Measurements from ENCODE around the gene GFRAL.

Gene GFRAL

DNA sequence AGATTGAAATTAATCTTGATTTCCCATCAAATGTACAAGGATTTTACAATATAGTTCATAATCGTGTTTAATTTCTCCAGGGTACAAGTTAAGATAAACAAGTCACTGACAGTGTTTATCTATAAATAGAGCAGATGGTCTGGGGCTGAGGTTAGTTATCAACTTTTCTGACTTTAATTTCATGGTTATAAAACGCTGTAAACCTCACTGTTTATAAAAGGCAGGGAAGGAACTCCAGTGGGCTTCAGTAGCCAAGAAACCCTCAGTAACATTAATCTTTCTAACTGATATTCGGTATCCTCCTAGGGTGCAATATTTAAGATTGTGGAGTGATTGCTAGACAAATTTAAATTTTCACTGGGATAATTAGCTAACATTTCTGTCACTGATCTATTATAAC, 68.6 kb downstream of the GFRAL start:
- H3K9me2 ChIP-seq (replicated peaks; ENCODE audit: low read depth, low read length) = no peaks in the 10 kb centered on the region
- no peaks in the 10 kb centered on the region for H3K36me3 ChIP-seq (ENCODE audit: insufficient read depth, low read length)
- no peak overlapping the region for H3K9ac ChIP-seq (ENCODE audit: low read depth, low read length, poor library complexity, severe bottlenecking)
- no peaks in the 10 kb centered on the region for H3F3A ChIP-seq (ENCODE audit: low read depth)
- no peaks in the 10 kb centered on the region for H3K4me1 ChIP-seq (ENCODE audit: insufficient read depth, low read length, poor library complexity, severe bottlenecking)
- H3K79me2 ChIP-seq (ENCODE audit: insufficient read depth, low read length) = no peaks in the 10 kb centered on the region
- H3K4me2 ChIP-seq (ENCODE audit: low read depth, low read length, poor library complexity, severe bottlenecking) = no peak overlapping the region
- H3K4me3 ChIP-seq (ENCODE audit: low read length, poor library complexity, severe bottlenecking) = no peak overlapping the region
- no peak overlapping the region for H2AFZ ChIP-seq (ENCODE audit: low read length)
- no peak for TF ChIP-seq EZH2phosphoT487 (IDR thresholded peaks at IDR 0.05; ENCODE audit: borderline replicate concordance)
- TF ChIP-seq, protein P1, sequence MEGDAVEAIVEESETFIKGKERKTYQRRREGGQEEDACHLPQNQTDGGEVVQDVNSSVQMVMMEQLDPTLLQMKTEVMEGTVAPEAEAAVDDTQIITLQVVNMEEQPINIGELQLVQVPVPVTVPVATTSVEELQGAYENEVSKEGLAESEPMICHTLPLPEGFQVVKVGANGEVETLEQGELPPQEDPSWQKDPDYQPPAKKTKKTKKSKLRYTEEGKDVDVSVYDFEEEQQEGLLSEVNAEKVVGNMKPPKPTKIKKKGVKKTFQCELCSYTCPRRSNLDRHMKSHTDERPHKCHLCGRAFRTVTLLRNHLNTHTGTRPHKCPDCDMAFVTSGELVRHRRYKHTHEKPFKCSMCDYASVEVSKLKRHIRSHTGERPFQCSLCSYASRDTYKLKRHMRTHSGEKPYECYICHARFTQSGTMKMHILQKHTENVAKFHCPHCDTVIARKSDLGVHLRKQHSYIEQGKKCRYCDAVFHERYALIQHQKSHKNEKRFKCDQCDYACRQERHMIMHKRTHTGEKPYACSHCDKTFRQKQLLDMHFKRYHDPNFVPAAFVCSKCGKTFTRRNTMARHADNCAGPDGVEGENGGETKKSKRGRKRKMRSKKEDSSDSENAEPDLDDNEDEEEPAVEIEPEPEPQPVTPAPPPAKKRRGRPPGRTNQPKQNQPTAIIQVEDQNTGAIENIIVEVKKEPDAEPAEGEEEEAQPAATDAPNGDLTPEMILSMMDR (conservative IDR thresholded peaks at IDR 0.05; ENCODE audit: low read length) = no peak
- H4K20me1 ChIP-seq (ENCODE audit: insufficient read depth, low read length, poor library complexity, severe bottlenecking) = no peaks in the 10 kb centered on the region
- H3K9me3 ChIP-seq (ENCODE audit: insufficient read depth, low read depth, low read length) = no peaks in the 10 kb centered on the region
- no peaks in the 10 kb centered on the region for H3K27me3 ChIP-seq (ENCODE audit: insufficient read depth, low read length, poor library complexity, severe bottlenecking)

DNA sequence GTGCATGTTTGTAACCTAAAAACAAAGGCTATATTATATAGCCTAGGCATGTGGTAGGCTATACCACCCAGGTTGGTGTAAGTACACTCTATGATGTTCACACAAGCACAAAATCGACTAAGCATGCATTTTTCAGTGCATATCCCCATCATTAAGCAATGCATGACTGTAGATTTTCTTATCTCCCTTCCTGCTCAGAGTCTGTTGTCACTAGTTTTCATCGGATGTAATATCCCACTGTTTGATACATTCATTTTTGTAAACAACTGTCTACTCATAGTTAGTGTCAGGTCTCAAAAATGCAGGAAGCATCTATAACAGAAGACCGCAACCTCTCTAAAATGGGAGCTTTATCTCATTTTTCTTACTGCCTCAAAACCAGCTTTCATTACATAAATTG, 70.7 kb downstream of the GFRAL start:
- Histone ChIP-seq H3K4me3 (ENCODE audit: low read length, poor library complexity, severe bottlenecking) (no peak overlapping the region), H3K4me2 (ENCODE audit: low read depth, low read length, poor library complexity, severe bottlenecking) (no peak overlapping the region), H3K9ac (ENCODE audit: low read depth, low read length, poor library complexity, severe bottlenecking) (no peak overlapping the region), H3K9me3 (ENCODE audit: insufficient read depth, low read depth, low read length) (no peaks in the 10 kb centered on the region), H3K79me2 (ENCODE audit: insufficient read depth, low read length) (no peaks in the 10 kb centered on the region), H2AFZ (ENCODE audit: low read length) (no peak overlapping the region), H4K20me1 (ENCODE audit: insufficient read depth, low read length, poor library complexity, severe bottlenecking) (no peaks in the 10 kb centered on the region), H3K4me1 (ENCODE audit: insufficient read depth, low read length, poor library complexity, severe bottlenecking) (no peaks in the 10 kb centered on the region), H3K36me3 (ENCODE audit: insufficient read depth, low read length) (no peaks in the 10 kb centered on the region), H3K27me3 (ENCODE audit: insufficient read depth, low read length, poor library complexity, severe bottlenecking) (no peaks in the 10 kb centered on the region), H3K9me2 (replicated peaks; ENCODE audit: low read depth, low read length) (no peaks in the 10 kb centered on the region), H3F3A (ENCODE audit: low read depth) (no peaks in the 10 kb centered on the region)
- TF ChIP-seq EZH2phosphoT487 (IDR thresholded peaks at IDR 0.05; ENCODE audit: borderline replicate concordance) = no peak
- TF ChIP-seq, protein P1 (conservative IDR thresholded peaks at IDR 0.05; ENCODE audit: low read length) = no peak

DNA sequence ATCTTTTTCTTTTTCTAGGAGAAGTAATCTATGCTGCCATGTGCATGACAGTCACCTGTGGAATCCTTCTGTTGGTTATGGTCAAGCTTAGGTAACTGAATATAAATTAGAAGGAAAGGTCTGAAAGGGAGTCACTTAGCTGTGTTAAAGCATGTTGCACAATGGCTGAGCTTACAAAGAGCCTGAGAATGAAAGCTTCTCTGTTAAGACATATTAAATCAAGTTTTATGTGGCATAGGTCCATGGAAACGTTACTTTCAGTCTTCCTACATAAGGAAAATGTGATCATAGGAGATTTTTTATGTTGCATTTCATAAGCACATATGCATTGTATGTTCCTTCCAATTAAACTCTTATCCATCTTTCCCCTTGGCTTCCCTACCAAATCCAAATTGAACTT, 72.1 kb downstream of the GFRAL start:
- H3K9me3 ChIP-seq (ENCODE audit: insufficient read depth, low read depth, low read length) = no peaks in the 10 kb centered on the region
- no peak overlapping the region for H3K4me2 ChIP-seq (ENCODE audit: low read depth, low read length, poor library complexity, severe bottlenecking)
- H3K9ac ChIP-seq (ENCODE audit: low read depth, low read length, poor library complexity, severe bottlenecking) = no peak overlapping the region
- no peaks in the 10 kb centered on the region for H3F3A ChIP-seq (ENCODE audit: low read depth)
- no peak overlapping the region for H2AFZ ChIP-seq (ENCODE audit: low read length)
- H4K20me1 ChIP-seq (ENCODE audit: insufficient read depth, low read length, poor library complexity, severe bottlenecking) = no peaks in the 10 kb centered on the region
- H3K27me3 ChIP-seq (ENCODE audit: insufficient read depth, low read length, poor library complexity, severe bottlenecking) = no peaks in the 10 kb centered on the region
- H3K9me2 ChIP-seq (replicated peaks; ENCODE audit: low read depth, low read length) = no peaks in the 10 kb centered on the region
- no peaks in the 10 kb centered on the region for H3K36me3 ChIP-seq (ENCODE audit: insufficient read depth, low read length)
- no peaks in the 10 kb centered on the region for H3K4me1 ChIP-seq (ENCODE audit: insufficient read depth, low read length, poor library complexity, severe bottlenecking)
- TF ChIP-seq, protein P1 (conservative IDR thresholded peaks at IDR 0.05; ENCODE audit: low read length) = no peak
- TF ChIP-seq EZH2phosphoT487 (IDR thresholded peaks at IDR 0.05; ENCODE audit: borderline replicate concordance) = no peak
- no peaks in the 10 kb centered on the region for H3K79me2 ChIP-seq (ENCODE audit: insufficient read depth, low read length)
- no peak overlapping the region for H3K4me3 ChIP-seq (ENCODE audit: low read length, poor library complexity, severe bottlenecking)
